ENCODE measurements around the gene PTRH1. TPM values are rescaled to one million over a fixed set of nuclear protein-coding genes. Genes with fewer than 3 reads are reported as not detected.

PTRH1 gene
- total and polyA plus RNA-seq, 2 of the 13 experiments (the other 11 are each of a cell fraction or from before 2014, with no cell fraction given) = 4.0 to 10.4 TPM

GRCh38 chr9:127733614-127734013, 18.2 kb upstream of the PTRH1 start:
- H3K4me2 ChIP-seq (ENCODE audit: low read depth, low read length) = no peak overlapping the region
- no peak overlapping the region for H2AFZ ChIP-seq (ENCODE audit: low read length)
- H3K4me1 ChIP-seq (ENCODE audit: insufficient read depth, low read length) = peaks cover 38% of the 10 kb centered on the region
- TF ChIP-seq ZZZ3 (CRISPR knock-in tag; IDR thresholded peaks at IDR 0.05; ENCODE audit: borderline replicate concordance) = no peak
- no peak for TF ChIP-seq NFKB2 (CRISPR knock-in tag; IDR thresholded peaks at IDR 0.05; ENCODE audit: borderline replicate concordance)
- no peak for TF ChIP-seq MLXIP (CRISPR knock-in tag; IDR thresholded peaks at IDR 0.05; ENCODE audit: borderline replicate concordance)
- no peak for TF ChIP-seq STAG1 (CRISPR knock-in tag; IDR thresholded peaks at IDR 0.05)
- TF ChIP-seq, protein P1, sequence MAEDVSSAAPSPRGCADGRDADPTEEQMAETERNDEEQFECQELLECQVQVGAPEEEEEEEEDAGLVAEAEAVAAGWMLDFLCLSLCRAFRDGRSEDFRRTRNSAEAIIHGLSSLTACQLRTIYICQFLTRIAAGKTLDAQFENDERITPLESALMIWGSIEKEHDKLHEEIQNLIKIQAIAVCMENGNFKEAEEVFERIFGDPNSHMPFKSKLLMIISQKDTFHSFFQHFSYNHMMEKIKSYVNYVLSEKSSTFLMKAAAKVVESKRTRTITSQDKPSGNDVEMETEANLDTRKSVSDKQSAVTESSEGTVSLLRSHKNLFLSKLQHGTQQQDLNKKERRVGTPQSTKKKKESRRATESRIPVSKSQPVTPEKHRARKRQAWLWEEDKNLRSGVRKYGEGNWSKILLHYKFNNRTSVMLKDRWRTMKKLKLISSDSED (CRISPR knock-in tag; IDR thresholded peaks at IDR 0.05) = no peak
- no peak for TF ChIP-seq ZSCAN31 (CRISPR knock-in tag; IDR thresholded peaks at IDR 0.05; ENCODE audit: low read depth)
- TF ChIP-seq MXD1 (CRISPR knock-in tag; IDR thresholded peaks at IDR 0.05) = no peak
- no peak for TF ChIP-seq ZNF644 (CRISPR knock-in tag; IDR thresholded peaks at IDR 0.05; ENCODE audit: low read depth)
- TF ChIP-seq ZNF879 (CRISPR knock-in tag; IDR thresholded peaks at IDR 0.05) = no peak
- no peak for TF ChIP-seq ARNT (IDR thresholded peaks at IDR 0.05)
- TF ChIP-seq, protein P2, sequence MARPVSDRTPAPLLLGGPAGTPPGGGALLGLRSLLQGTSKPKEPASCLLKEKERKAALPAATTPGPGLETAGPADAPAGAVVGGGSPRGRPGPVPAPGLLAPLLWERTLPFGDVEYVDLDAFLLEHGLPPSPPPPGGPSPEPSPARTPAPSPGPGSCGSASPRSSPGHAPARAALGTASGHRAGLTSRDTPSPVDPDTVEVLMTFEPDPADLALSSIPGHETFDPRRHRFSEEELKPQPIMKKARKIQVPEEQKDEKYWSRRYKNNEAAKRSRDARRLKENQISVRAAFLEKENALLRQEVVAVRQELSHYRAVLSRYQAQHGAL (CRISPR knock-in tag; IDR thresholded peaks at IDR 0.05; ENCODE audit: not compliant biosample characterization) = no peak
- no peak for TF ChIP-seq ZNF569 (CRISPR knock-in tag; IDR thresholded peaks at IDR 0.05; ENCODE audit: borderline replicate concordance)
- TF ChIP-seq ZNF34 (CRISPR knock-in tag; IDR thresholded peaks at IDR 0.05; ENCODE audit: borderline replicate concordance) = no peak
- no peak for TF ChIP-seq REST (IDR thresholded peaks at IDR 0.05; ENCODE audit: borderline replicate concordance in 1 of 2, low read depth in 1 of 2, low read length in 2 of 2)
- no peak for TF ChIP-seq SOX13 (IDR thresholded peaks at IDR 0.05)
- TF ChIP-seq SOX13 (CRISPR knock-in tag; conservative IDR thresholded peaks at IDR 0.05 in 1 of 2, IDR thresholded peaks at IDR 0.05 in 1 of 2) = no peak
- no peaks in the 10 kb centered on the region for H3K36me3 ChIP-seq (replicated peaks in 1 of 2; ENCODE audit: control insufficient read depth in 1 of 2, insufficient read depth in 2 of 2, low read length in 2 of 2)
- H3K9ac ChIP-seq (ENCODE audit: insufficient read depth, low read depth, low read length) = no peak overlapping the region
- no peaks in the 10 kb centered on the region for H4K20me1 ChIP-seq (ENCODE audit: insufficient read depth, low read length)
- 87% methylated on average over 2 of the region's 2 CpGs for WGBS (ENCODE audit: low lambda C conversion rate)
- BruUV-seq (replicated peaks) = TSS peak; percentile 61
- ATAC-seq (no peak), FAIRE-seq (no peak), DNase-seq (ENCODE audit: low spot score) (no peak)
- intact Hi-C loops (cut with micrococcal nuclease; ENCODE audit: unreplicated experiment) (loop anchor here (1.0 to 2.0 kb wide), 2 partner anchors 69 to 143 kb away; partner anchors contain the start of gene FPGS), in situ Hi-C loops (cut with HindIII; ENCODE audit: extremely low pct_ligation_motif_present, low pct_unique_long_range_greater_than_20kb) (loop anchor here (10.0 kb wide), 1 partner anchor 229 kb away; no protein-coding TSS in a partner anchor)
- H3K9me3 ChIP-seq (ENCODE audit: low read length) = no peaks in the 10 kb centered on the region
- CTCF ChIA-PET (ENCODE audit: low intra/inter-chr PET ratio, low total read pairs) = interaction anchor here (3.9 kb wide), 1 partner anchor 144 kb away, joined by 33 read pairs; no protein-coding TSS in a partner anchor
- POLR2A ChIA-PET = no interaction called here
- H3K27ac ChIP-seq (ENCODE audit: extremely low read length, insufficient read depth, low read length) = no peak overlapping the region
- H3K79me2 ChIP-seq (ENCODE audit: insufficient read depth, low read length) = no peaks in the 10 kb centered on the region
- no peak overlapping the region for H3K4me3 ChIP-seq (replicated peaks in 1 of 3; ENCODE audit: insufficient read depth in 1 of 3, low read depth in 2 of 3, low read length in 3 of 3)
- H3K27me3 ChIP-seq (ENCODE audit: control insufficient read depth in 1 of 2, insufficient read depth in 2 of 2, low read length in 2 of 2) = peaks cover 4 to 9% of the 10 kb centered on the region in 2 experiments; a peak in 3 of 5 replicates
